Measurements from ENCODE around the gene NINJ2.
"Not testable (repeated sequence)": the region's sequence is repeated elsewhere in the genome, so short reads cannot be mapped to it uniquely, and the experiment has no call there.

NINJ2 gene

DNA sequence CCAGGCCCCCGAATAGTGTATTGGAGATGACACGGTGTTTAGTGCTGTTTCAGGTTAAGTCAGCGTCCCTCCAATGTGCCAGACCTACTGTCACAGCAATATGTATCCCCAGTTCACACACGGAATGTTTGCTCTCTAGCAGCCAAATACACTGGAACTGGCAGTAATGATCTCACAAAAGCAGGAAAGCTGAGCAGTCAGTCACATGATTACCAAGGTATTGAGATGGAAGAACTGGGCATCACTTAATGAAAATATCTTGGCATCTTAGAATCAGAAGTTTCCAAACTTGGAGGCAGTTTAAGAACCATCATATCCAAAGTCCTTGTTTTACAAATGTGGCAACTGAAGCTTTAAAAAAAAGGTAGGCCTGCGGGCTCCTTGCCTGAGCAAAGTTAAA is 23.3 kb downstream of the NINJ2 start:
- DNase-seq, result no peak

DNA sequence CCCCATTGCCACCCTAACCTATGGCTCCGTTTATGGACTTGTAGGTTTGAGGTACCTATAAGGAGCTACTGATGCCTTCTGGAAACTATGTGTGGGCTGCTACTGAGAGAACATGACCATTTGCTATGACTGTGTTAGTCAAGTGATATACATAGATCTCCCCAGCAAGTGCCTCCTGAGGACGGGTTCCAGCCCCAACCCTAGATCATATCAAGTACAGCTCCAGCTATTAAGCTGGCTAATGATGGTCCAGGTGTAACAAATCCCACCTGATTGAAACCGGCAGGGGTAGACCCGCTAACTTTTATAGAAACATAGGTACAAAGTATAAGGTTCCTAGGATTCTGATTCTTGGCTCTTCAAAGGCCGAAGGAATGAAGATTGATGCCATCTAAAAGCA is 23.7 kb downstream of the NINJ2 start:
- DNase-seq, result no peak

GRCh38 chr12:638953-639557 is 24.2 kb downstream of the NINJ2 start:
- no peak for DNase-seq

GRCh38 chr12:636632-637031 is 26.6 kb downstream of the NINJ2 start:
- no peak for DNase-seq

- no peak for DNase-seq
Observed at GRCh38 chr12:633731-634130, 29.5 kb downstream of the NINJ2 start.

GRCh38 chr12:632102-632696 is 31.0 kb downstream of the NINJ2 start:
- DNase-seq, result no peak

- peak; percentile 62 for DNase-seq
Observed at GRCh38 chr12:630656-631632, 32.3 kb downstream of the NINJ2 start.

DNA sequence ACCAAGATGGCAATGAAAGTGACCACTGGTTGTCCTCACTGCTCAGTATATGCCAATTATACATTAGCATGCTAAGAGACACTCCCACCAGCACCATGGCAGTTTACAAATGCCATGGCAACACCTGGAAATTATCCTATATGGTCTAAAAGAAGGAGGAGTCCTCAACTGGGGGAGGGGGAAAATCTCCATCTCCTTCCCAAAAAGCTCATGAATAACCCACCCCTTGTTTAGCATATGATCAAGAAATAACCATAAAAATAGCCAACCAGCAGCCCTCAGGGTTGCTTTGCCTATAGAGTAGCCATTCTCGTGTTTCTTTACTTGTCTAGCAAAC is 34.5 kb downstream of the NINJ2 start:
- DNase-seq, result not testable (repeated sequence)

- no peak for DNase-seq
Observed at GRCh38 chr12:627863-628741, 35.1 kb downstream of the NINJ2 start.

- DNase-seq, result no peak
Observed at GRCh38 chr12:627285-627684, 36.0 kb downstream of the NINJ2 start.

- DNase-seq, result no peak
Observed at GRCh38 chr12:625998-626397, 37.2 kb downstream of the NINJ2 start.

DNA sequence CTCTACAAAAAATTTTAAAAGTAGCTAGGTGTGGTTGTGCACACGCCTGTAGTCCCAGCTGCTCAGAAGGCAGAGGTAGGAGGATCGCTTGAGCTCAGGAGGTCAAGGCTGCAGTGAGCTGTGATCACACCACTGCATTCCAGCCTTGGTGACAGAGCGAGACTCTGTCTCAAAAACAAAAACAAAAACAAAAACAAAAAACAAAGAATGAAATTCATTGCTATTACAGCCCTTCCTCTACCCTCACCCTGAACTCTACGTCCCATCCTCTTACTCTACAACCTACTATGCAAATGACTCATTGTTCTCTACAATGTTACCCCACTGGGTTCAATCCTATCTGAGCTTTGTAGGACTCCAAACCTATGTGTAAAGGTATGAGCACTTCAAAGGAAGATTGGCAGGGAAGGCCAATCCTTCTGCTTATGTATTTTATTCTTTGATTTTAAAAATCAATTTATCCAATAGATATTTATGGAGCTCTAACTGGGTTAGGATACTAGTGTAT is 39.3 kb downstream of the NINJ2 start:
- DNase-seq, result no peak

DNA sequence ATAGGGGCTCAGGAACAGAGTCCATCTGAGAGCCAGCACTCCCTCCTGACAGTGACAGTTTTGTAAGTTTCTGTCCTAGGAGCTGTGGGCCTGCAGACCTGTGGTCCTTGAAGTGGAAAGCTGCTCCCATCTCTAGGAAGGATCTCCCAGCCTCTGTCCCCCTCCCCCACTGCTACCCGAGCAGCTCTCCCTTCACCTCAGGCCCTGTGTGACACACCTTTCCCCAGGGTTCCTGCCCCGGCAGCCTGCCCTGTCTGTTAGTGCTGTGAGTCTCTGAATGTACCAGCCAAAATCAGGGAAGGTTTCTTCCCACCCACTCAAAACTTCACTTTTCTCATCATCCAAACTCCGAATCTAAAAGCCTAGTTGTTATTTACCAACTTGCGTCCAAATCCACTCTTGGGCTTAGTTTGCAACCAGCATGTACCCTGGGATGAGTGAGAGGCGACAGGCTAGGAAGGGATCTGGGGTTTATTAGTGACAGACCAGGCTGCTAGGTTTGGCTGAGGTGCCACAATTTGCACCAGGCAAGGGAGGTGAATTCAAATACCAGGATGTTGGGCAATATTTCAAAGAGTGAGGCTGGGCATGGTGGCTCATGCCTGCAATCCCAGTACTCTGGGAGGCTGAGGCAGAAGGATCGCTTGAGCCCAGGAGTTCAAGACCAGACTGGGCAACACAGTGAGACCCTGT is 39.9 kb downstream of the NINJ2 start:
- DNase-seq, result no peak

- no peak for DNase-seq
Observed at GRCh38 chr12:622416-622815, 40.8 kb downstream of the NINJ2 start.

GRCh38 chr12:619346-619745 is 43.9 kb downstream of the NINJ2 start:
- DNase-seq, result no peak

DNA sequence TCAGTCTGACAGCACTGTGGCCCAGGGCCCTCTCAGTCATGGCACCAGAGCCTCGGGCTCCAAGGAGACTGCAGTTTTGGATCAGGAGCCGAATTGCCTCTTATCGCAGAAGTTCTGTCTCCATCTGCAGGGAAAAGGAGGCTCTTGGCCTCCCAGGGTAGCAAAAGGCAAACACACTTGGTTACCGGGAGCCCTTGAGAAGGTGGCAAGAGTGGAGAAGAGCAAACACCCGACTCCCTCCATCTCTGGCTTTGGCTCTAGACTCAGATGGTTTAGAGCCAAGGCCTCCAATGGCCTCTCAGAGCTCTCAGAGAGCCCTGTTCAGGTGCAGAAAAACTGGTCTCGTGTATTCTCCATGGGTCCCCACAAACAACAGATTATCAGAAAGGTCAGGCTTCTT is 44.6 kb downstream of the NINJ2 start:
- DNase-seq, result no peak

DNA sequence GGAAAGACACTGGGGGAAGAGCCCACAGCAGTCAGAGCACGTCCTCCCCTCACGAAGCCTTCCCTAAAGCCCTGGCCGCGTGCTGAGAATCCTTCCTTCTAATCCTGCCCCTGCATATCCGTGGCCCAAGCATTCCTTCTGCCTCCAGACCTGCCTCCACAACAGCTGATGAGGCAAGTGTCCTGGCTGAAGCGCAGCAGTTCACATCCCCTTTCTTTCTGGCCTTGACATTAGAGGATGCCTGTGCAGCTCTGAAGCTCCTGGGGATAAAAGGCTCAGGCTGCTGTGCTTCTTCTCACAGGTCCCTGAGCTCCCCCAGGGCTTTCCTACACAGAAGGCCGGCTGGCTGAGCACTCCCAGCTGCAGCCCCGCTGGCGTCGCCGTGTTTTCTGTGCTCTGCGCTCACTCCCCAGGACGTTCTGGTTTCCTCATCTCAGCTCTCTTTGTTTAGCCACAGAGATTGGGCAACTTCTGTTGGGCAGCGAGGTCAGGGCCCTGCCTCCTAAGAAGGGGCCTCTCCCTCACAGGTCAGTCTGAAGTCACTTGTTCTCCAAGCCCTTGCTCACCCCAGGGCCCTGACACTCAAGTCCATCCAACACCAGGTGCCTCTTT is 45.8 kb downstream of the NINJ2 start:
- DNase-seq, result no peak

GRCh38 chr12:615620-616019 is 47.6 kb downstream of the NINJ2 start:
- DNase-seq, result no peak

GRCh38 chr12:614411-614970 is 48.8 kb downstream of the NINJ2 start:
- peak; percentile 31 for DNase-seq

DNA sequence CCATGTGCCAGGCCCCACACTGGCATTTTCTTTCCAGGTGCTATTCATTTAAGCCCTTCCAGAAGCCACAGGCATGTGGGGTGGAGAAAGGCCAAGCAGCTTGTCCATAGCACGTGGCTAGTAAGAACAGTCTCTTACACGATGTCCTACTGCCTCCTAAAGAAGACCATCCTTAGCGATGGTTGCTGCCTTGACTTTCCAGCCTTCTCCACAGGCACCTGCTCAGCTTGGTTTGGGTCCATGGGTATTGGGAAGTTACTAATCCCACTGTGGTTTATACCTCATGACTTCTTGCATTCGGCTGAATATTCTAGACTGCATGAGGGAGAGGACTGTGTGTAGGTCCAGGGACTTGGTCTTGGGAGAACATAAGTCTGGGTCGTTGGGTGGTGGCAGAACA is 49.2 kb downstream of the NINJ2 start:
- no peak for DNase-seq

GRCh38 chr12:612886-613285 is 50.4 kb downstream of the NINJ2 start:
- no peak for DNase-seq

Data from stimulated activated CD4-positive, alpha-beta T cell treated with anti-CD3 and anti-CD28 coated beads, Interleukin-12 subunit alpha, Interleukin-12 subunit beta, amount 100 ng/mL, for 4 hours (primary cell).